PC-3 (cell line): ENCODE measurements around the gene EXOC1. TPM values are rescaled to one million over a fixed set of nuclear protein-coding genes. Genes with fewer than 3 reads are reported as not detected.

Experiments used
- ATAC-seq: fragments of 200-7000 bp; cut with Tn5 transposase; 2 replicates; pipeline ENCODE4 v1.9.1; 2020; ENCODE audit warnings: mild to moderate bottlenecking, moderate library complexity
- BruUV-seq: library from RNA; stranded (reverse); fragments of 400-500 nt; replicated peaks from 2 replicates; lab custom pipeline; 2021; lab: Mats Ljungman, UMichigan
- CTCF ChIA-PET: fragments of 300-600 bp; sonication (Branson Sonifier 250); formaldehyde crosslinking; loops from one replicate; lab custom pipeline; 2022; ENCODE audit warnings: antibody characterized with exemption; lab: Charles Lee
- POLR2A ChIA-PET: fragments of 300-600 bp; sonication (Branson Sonifier 250); formaldehyde crosslinking; loops from one replicate; lab custom pipeline; 2022; ENCODE audit warnings: antibody characterized with exemption; ENCODE audit not compliant: unreplicated experiment; lab: Charles Lee
- DNase-seq: peaks from one replicate; pipeline ENCODE4 v3.0.0-alpha.2; 2015
- H2AFZ ChIP-seq: fragments of 300-600 bp; sonication (generic); 2 replicates; pipeline ENCODE4 v1.6.0; 2016; ENCODE audit warnings: antibody characterized with exemption, low read length
- H3F3A ChIP-seq: fragments of 300-600 bp; sonication (generic); one replicate; pipeline ENCODE4 v1.6.0; 2017; ENCODE audit warnings: antibody characterized with exemption, low read length, control low read depth, mild to moderate bottlenecking; ENCODE audit not compliant: unreplicated experiment
- H3K27ac ChIP-seq: fragments of 300-600 bp; sonication (generic); 2 replicates; pipeline ENCODE4 v1.5.1; 2016; ENCODE audit warnings: mild to moderate bottlenecking, low read length
- H3K27me3 ChIP-seq: fragments of 300-600 bp; sonication (generic); 2 replicates; pipeline ENCODE4 v1.6.1; 2016; ENCODE audit warnings: low read length, mixed read lengths
- H3K36me3 ChIP-seq: fragments of 300-600 bp; sonication (generic); 2 replicates; pipeline ENCODE4 v1.6.1; 2016; ENCODE audit warnings: low read depth, mixed run types, low read length, mixed read lengths
- H3K4me1 ChIP-seq: fragments of 300-600 bp; sonication (generic); 2 replicates; pipeline ENCODE4 v1.5.1; 2016; ENCODE audit warnings: low read length; ENCODE audit not compliant: insufficient read depth
- H3K4me2 ChIP-seq: fragments of 300-600 bp; sonication (generic); 2 replicates; pipeline ENCODE4 v1.6.0; 2016; ENCODE audit warnings: low read length
- H3K4me3 ChIP-seq: fragments of 300-600 bp; sonication (generic); 2 replicates; pipeline ENCODE4 v1.5.1; 2016; ENCODE audit warnings: mild to moderate bottlenecking, low read length, mixed read lengths
- H3K79me2 ChIP-seq: fragments of 300-600 bp; sonication (generic); 2 replicates; pipeline ENCODE4 v1.6.1; 2017; ENCODE audit warnings: low read length, mixed read lengths
- H3K9ac ChIP-seq: fragments of 300-600 bp; sonication (generic); 2 replicates; pipeline ENCODE4 v1.6.0; 2016; ENCODE audit warnings: mild to moderate bottlenecking, low read length
- H3K9me2 ChIP-seq: fragments of 300-600 bp; sonication (generic); replicated peaks from 2 replicates; pipeline ENCODE4 v1.6.1; 2016; ENCODE audit warnings: mixed run types, low read length, mixed read lengths
- H3K9me3 ChIP-seq: fragments of 300-600 bp; sonication (generic); 2 replicates; pipeline ENCODE4 v1.6.1; 2016; ENCODE audit warnings: low read length, mixed read lengths
- H4K20me1 ChIP-seq: fragments of 300-600 bp; sonication (generic); 2 replicates; pipeline ENCODE4 v1.6.1; 2016; ENCODE audit warnings: low read length, mixed read lengths
- EZH2 ChIP-seq: fragments of 300-600 bp; sonication (generic); IDR thresholded peaks from one replicate; pipeline ENCODE4 v1.6.1; 2017; ENCODE audit warnings: antibody characterized with exemption, mild to moderate bottlenecking, low read length; ENCODE audit not compliant: unreplicated experiment
- EZH2phosphoT487 ChIP-seq: fragments of 300-600 bp; sonication (generic); IDR thresholded peaks from 2 replicates; pipeline ENCODE4 v1.6.1; 2018; ENCODE audit warnings: mild to moderate bottlenecking, antibody characterized with exemption, low read length, borderline replicate concordance
- intact Hi-C: fragments of 100-400 bp; cut with micrococcal nuclease; formaldehyde crosslinking; loops from 2 replicates; pipeline ENCODE4 v1.9.0; 2023
- total RNA-seq: library from RNA; depleted of rRNA; stranded (reverse); fragments of >200 nt; gene quantifications from 2 replicates; pipeline ENCODE4 v1.2.3, GENCODE V29; 2014
- TF ChIP-seq, protein P1 (sequence below): fragments of 300-600 bp; sonication (generic); conservative IDR thresholded peaks from 2 replicates; pipeline ENCODE4 v1.5.1; 2017; ENCODE audit warnings: antibody characterized with exemption, low read depth, mild to moderate bottlenecking, low read length

EXOC1 gene
- total RNA-seq, 1 experiment from 2014 or later = 37.4 TPM

DNA sequence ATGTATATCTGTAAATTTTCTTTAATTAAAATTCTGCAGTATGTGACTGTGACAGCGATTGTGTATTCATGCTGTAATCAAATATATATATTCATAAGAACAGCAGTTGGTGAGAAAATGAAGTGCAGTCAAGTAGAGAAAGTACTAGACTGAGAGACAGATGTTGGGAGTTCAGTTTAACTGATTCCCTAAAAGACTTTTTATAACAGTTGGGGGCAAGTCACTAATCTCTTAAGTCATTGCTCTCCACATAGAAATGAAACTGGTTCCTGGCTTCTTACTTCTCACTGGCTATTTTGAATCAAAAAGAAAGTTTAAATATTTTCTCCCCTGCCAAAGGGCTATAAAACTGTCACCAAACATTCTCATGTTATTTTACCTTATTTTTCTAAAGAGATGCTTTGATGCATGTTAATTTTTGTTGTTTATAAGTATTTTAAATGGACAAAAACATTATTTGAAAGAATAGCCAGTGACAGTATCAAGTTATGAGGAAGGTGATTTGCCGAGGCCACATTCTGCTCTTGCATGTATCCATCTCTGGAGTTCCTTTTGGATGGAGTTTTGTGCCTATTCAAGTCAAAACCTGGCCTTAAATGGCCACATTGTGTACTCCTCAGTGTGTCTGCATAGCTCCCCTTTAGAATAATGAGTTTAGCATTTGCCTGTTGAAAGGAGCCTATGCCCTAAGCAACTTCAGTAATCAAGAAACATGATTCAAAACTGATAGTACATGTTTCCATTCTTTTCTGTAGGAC lies 30.8 kb downstream of the EXOC1 start:
- Histone ChIP-seq H4K20me1 (no peaks in the 10 kb centered on the region), H2AFZ (no peak overlapping the region), H3K27me3 (no peaks in the 10 kb centered on the region), H3K27ac (no peak overlapping the region), H3K9me2 (no peaks in the 10 kb centered on the region), H3K4me1 (peaks cover 7% of the 10 kb centered on the region; the same call in 1 of the 2 replicates), H3K4me3 (no peak overlapping the region), H3K36me3 (peaks cover 22% of the 10 kb centered on the region; the same call in 1 of the 2 replicates), H3K79me2 (no peaks in the 10 kb centered on the region), H3K4me2 (no peak overlapping the region), H3K9me3 (no peaks in the 10 kb centered on the region), H3K9ac (no peak overlapping the region), H3F3A (no peaks in the 10 kb centered on the region)
- intact Hi-C loops = no loop called here
- DNase-seq (no peak), ATAC-seq (no peak)
- ChIA-PET CTCF (no interaction called here), POLR2A (no interaction called here)
- no TSS peak for BruUV-seq
- TF ChIP-seq EZH2 (no peak), EZH2phosphoT487 (no peak)
- TF ChIP-seq, protein P1, sequence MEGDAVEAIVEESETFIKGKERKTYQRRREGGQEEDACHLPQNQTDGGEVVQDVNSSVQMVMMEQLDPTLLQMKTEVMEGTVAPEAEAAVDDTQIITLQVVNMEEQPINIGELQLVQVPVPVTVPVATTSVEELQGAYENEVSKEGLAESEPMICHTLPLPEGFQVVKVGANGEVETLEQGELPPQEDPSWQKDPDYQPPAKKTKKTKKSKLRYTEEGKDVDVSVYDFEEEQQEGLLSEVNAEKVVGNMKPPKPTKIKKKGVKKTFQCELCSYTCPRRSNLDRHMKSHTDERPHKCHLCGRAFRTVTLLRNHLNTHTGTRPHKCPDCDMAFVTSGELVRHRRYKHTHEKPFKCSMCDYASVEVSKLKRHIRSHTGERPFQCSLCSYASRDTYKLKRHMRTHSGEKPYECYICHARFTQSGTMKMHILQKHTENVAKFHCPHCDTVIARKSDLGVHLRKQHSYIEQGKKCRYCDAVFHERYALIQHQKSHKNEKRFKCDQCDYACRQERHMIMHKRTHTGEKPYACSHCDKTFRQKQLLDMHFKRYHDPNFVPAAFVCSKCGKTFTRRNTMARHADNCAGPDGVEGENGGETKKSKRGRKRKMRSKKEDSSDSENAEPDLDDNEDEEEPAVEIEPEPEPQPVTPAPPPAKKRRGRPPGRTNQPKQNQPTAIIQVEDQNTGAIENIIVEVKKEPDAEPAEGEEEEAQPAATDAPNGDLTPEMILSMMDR = no peak

DNA sequence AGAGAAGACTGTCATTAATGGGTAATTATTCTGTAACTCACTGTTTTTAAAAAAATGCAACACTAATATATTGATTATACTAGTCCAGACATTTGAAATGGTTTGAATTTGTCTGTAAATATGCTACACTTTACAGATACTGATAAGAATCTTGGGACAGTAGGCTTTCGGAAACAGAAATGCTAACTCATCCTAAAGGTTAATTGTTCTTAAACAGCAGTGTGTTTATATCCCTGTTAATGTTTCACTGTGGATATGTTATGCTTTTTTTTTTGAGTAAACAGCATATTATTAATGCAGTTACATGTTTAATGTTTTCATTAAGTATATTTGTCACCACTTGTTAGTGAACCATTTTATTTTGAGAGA lies 31.4 kb downstream of the EXOC1 start:
- DNase-seq (no peak), ATAC-seq (no peak)
- ChIA-PET POLR2A (no interaction called here), CTCF (no interaction called here)
- no peak overlapping the region for H2AFZ ChIP-seq
- no TSS peak for BruUV-seq
- H3K9ac ChIP-seq = no peak overlapping the region
- no peaks in the 10 kb centered on the region for H3K9me3 ChIP-seq
- H3K9me2 ChIP-seq = no peaks in the 10 kb centered on the region
- peaks cover 23% of the 10 kb centered on the region; the same call in 1 of the 2 replicates for H3K36me3 ChIP-seq
- H4K20me1 ChIP-seq = no peaks in the 10 kb centered on the region
- no peak overlapping the region for H3K4me3 ChIP-seq
- intact Hi-C loops = no loop called here
- H3K27ac ChIP-seq = no peak overlapping the region
- H3K79me2 ChIP-seq = no peaks in the 10 kb centered on the region
- no peaks in the 10 kb centered on the region for H3F3A ChIP-seq
- H3K4me2 ChIP-seq = no peak overlapping the region
- TF ChIP-seq, protein P1 = no peak
- TF ChIP-seq EZH2 (no peak), EZH2phosphoT487 (no peak)
- no peaks in the 10 kb centered on the region for H3K27me3 ChIP-seq
- peaks cover 7% of the 10 kb centered on the region; the same call in 1 of the 2 replicates for H3K4me1 ChIP-seq

DNA sequence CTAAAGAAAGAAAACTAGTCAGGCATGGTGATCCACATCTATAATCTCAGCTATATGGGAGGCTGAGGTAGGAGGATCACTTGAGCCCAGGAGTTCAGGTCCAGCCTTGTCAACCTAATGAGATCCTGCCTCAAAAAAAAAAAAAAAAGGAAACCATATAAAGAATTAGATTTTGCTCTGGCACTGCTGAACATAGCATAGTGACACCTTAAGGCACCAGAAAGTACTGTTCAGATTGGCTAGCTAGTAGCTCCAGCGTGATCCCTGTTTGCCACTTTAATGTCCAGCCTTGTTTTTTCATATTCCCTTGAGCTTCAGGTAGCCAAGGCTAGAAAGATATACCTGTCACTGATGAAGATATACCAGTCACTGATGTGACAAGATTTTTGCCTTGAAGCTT lies 34.1 kb downstream of the EXOC1 start:
- intact Hi-C loops = no loop called here
- ChIA-PET CTCF (interaction anchor here (0.6 to 0.7 kb wide), 3 partner anchors 117 to 487 kb away, joined by 3 to 10 read pairs (median 5); no protein-coding TSS in a partner anchor), POLR2A (no interaction called here)
- Histone ChIP-seq H3K9ac (no peak overlapping the region), H3K4me2 (no peak overlapping the region), H4K20me1 (no peaks in the 10 kb centered on the region), H3K36me3 (peaks cover 12% of the 10 kb centered on the region), H3K4me3 (no peak overlapping the region), H3K9me2 (no peaks in the 10 kb centered on the region), H3K79me2 (no peaks in the 10 kb centered on the region), H2AFZ (no peak overlapping the region), H3K27ac (no peak overlapping the region), H3K4me1 (no peaks in the 10 kb centered on the region), H3F3A (no peaks in the 10 kb centered on the region), H3K27me3 (no peaks in the 10 kb centered on the region), H3K9me3 (no peaks in the 10 kb centered on the region)
- peak; percentile 56 for ATAC-seq
- peak; percentile 22 for DNase-seq
- BruUV-seq = no TSS peak
- TF ChIP-seq, protein P1 = peak; percentile 44; the same call in 1 of the 2 replicates
- no peak for TF ChIP-seq EZH2
